Measurements from ENCODE around the gene NRROS.

DNA sequence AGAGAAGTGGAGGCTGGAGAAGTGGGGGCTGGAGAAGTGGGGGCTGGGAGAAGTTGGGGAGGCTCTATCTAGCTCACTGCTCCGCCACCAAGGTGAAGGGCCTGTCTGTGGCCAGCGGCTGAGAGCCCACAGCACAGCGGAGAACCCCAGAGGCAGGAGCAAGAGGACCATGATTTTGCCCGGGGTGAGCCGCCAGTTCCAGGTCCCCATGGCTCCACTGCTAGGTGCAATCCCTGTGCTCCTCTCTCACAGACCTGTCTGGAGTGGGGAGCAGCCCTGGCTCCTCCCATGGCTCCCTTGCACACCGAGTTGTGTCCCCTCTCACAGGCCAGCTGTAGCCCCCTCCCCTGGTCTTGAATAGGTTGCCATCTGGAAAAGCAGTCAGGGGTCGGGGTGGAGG, 4.7 kb upstream of the NRROS start:
- TF ChIP-seq, protein P1, sequence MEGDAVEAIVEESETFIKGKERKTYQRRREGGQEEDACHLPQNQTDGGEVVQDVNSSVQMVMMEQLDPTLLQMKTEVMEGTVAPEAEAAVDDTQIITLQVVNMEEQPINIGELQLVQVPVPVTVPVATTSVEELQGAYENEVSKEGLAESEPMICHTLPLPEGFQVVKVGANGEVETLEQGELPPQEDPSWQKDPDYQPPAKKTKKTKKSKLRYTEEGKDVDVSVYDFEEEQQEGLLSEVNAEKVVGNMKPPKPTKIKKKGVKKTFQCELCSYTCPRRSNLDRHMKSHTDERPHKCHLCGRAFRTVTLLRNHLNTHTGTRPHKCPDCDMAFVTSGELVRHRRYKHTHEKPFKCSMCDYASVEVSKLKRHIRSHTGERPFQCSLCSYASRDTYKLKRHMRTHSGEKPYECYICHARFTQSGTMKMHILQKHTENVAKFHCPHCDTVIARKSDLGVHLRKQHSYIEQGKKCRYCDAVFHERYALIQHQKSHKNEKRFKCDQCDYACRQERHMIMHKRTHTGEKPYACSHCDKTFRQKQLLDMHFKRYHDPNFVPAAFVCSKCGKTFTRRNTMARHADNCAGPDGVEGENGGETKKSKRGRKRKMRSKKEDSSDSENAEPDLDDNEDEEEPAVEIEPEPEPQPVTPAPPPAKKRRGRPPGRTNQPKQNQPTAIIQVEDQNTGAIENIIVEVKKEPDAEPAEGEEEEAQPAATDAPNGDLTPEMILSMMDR (conservative IDR thresholded peaks at IDR 0.05; ENCODE audit: low read depth, low read length), result no peak
- TF ChIP-seq EZH2 (IDR thresholded peaks at IDR 0.05; ENCODE audit: borderline replicate concordance, low read depth, low read length, poor library complexity, severe bottlenecking), result no peak

All from A673 (cell line).